Lung (tissue), 12 donors: ENCODE data around the gene ANGPTL2. TPM values are rescaled to one million over a fixed set of nuclear protein-coding genes. Genes with fewer than 3 reads are reported as not detected.
A peak's percentile ranks its signal among the peaks of the same experiment; 100 is the strongest.

Experiments used
- ATAC-seq: fragments of 200-7000 bp; cut with Tn5 transposase; one replicate; pipeline ENCODE4 v1.9.1; 2020; ENCODE audit warnings: moderate number of reproducible peaks; ENCODE audit not compliant: insufficient read depth, low FRiP score
- DNase-seq, 3 donors: peaks; one replicate each; pipeline ENCODE4 v3.0.0-alpha.2; 2013 to 2017
- H3K27ac ChIP-seq, 2 donors: one replicate each; pipeline ENCODE4 v1.5.1; 2013; ENCODE audit warnings: mild to moderate bottlenecking in 2 of 2, moderate library complexity in 2 of 2, control low read depth in 1 of 2, inconsistent platforms in 1 of 2, low read depth in 1 of 2, low read length in 1 of 2
- H3K27me3 ChIP-seq, 3 donors: one replicate each; pipeline ENCODE4 v1.5.1; 2013; ENCODE audit warnings: low read length in 2 of 3; ENCODE audit not compliant: control insufficient read depth in 3 of 3, insufficient read depth in 3 of 3
- H3K36me3 ChIP-seq, 4 donors: one replicate each; pipeline ENCODE4 v1.5.1; 2013; ENCODE audit warnings: low read length in 4 of 4, mild to moderate bottlenecking in 1 of 4, moderate library complexity in 1 of 4; ENCODE audit not compliant: control insufficient read depth in 4 of 4, insufficient read depth in 4 of 4
- H3K4me1 ChIP-seq, 5 donors: one replicate each; pipeline ENCODE4 v1.5.1; 2013; ENCODE audit warnings: low read length in 5 of 5, mild to moderate bottlenecking in 2 of 5, moderate library complexity in 1 of 5; ENCODE audit not compliant: control insufficient read depth in 5 of 5, insufficient read depth in 5 of 5
- H3K4me3 ChIP-seq: one replicate; pipeline ENCODE4 v1.5.1; 2013; ENCODE audit warnings: mild to moderate bottlenecking, control low read depth, moderate library complexity
- H3K9ac ChIP-seq, 2 donors: one replicate each; pipeline ENCODE4 v1.5.1; 2013; ENCODE audit warnings: low read length in 2 of 2, control low read depth in 1 of 2; ENCODE audit not compliant: insufficient read depth in 1 of 2
- H3K9me3 ChIP-seq, 4 donors: one replicate each; pipeline ENCODE4 v1.5.1; 2013; ENCODE audit warnings: low read length in 3 of 4, mild to moderate bottlenecking in 1 of 4, moderate library complexity in 1 of 4; ENCODE audit not compliant: control insufficient read depth in 4 of 4, insufficient read depth in 3 of 4
- WGBS, 2 donors: extraction: QIAGEN DNeasy Blood & Tissue Kit; methylation state at CpG; one replicate each; pipeline ENCODE4 v1.1.7; 2013; 5-methylcytosine and 5-hydroxymethylcytosine counted together
- polyA plus RNA-seq, 2 donors: library from polyadenylated mRNA; stranded (reverse); fragments of 200-250 nt; gene quantifications; one replicate each; pipeline ENCODE4 v1.2.1, GENCODE V29; 2013
- total RNA-seq, 2 donors: library from RNA; depleted of rRNA in 1 of 2; stranded (reverse); fragments of >200 nt in 1 of 2; gene quantifications; one replicate each; pipeline ENCODE4 v1.2.1, GENCODE V29; 2014 to 2021
- TF ChIP-seq, protein P1 (sequence below): IDR thresholded peaks from 2 replicates; pipeline ENCODE4 v1.5.1; 2012; ENCODE audit warnings: mild to moderate bottlenecking; ENCODE audit errors: control extremely low read depth, extremely low read depth
- donor health status: control.
- donor health status: control.
- donor health status: Bipolar disorder and iron deficiency.
- donor health status: healthy.
- donor health status: DM: yes; HTN: yes; CAD: no.

The ANGPTL2 gene
- total and polyA plus RNA-seq, 4 donors: 7.5 to 18.8 (median 11.0) TPM

DNA sequence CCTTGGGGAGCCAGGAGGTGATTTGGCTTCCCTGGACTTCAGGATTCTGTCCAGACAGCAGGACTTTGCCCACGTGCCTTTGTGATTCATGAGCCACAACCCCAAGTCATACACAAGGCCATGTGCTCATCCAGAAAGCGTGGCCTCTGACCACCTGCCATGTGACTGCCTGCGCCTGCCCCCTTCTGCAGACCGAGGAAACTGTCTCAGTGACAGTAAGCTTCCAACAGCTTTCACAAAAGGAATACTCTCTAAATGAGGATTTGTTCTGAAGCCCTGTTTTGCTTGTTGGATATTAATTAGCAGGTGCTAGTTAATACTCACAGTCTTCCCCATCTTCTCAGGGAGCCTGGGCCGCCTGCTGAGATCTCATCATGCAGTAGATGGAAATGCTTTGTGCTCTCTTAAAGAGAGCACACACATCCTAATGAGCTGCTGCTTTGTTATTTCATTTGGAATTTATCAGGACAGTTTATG lies 36.9 kb upstream of the ANGPTL2 start:
- Histone ChIP-seq H3K4me1 (peaks cover 4 to 16% (median 7%) of the 10 kb centered on the region in 5 donors), H3K4me3 (no peak overlapping the region), H3K9me3 (no peaks in the 10 kb centered on the region), H3K27me3 (no peaks in the 10 kb centered on the region), H3K36me3 (no peaks in the 10 kb centered on the region), H3K9ac (no peak overlapping the region), H3K27ac (no peak overlapping the region)
- ATAC-seq (no peak), DNase-seq (peak in 1 of 3 donors; percentile 25)
- TF ChIP-seq, protein P1, sequence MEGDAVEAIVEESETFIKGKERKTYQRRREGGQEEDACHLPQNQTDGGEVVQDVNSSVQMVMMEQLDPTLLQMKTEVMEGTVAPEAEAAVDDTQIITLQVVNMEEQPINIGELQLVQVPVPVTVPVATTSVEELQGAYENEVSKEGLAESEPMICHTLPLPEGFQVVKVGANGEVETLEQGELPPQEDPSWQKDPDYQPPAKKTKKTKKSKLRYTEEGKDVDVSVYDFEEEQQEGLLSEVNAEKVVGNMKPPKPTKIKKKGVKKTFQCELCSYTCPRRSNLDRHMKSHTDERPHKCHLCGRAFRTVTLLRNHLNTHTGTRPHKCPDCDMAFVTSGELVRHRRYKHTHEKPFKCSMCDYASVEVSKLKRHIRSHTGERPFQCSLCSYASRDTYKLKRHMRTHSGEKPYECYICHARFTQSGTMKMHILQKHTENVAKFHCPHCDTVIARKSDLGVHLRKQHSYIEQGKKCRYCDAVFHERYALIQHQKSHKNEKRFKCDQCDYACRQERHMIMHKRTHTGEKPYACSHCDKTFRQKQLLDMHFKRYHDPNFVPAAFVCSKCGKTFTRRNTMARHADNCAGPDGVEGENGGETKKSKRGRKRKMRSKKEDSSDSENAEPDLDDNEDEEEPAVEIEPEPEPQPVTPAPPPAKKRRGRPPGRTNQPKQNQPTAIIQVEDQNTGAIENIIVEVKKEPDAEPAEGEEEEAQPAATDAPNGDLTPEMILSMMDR: no peak
- 75 to 90% methylated on average over 5 of the region's 5 CpGs for WGBS, 2 donors

DNA sequence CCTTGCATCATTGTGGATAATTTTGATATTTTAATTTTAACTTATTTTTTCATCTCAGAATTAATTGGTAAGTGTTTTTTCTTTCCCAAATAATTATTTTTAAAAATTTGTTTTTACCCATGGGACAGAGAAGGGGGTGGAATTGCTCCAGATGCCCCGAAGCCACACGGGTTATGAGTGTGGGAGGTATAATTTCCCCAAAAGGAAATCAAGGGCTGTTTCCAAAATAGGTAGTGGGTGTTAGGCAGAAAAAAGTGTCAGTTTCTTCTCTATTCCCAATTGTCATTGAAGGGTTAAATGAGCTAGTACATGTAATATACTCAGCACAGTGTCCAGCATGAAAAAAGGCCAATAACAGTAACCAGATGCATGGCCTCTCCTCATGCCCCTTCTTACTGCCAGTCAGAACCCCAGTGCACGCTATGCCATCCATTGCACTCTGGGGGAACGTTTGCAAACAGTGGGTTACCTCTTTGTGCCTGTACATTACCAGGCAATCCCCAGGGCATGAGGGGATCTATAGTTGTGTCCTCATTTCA lies 36.4 kb upstream of the ANGPTL2 start:
- 88 to 95% methylated on average over 4 of the region's 4 CpGs for WGBS, 2 donors
- Histone ChIP-seq H3K9ac (no peak overlapping the region), H3K36me3 (no peaks in the 10 kb centered on the region), H3K27ac (no peak overlapping the region), H3K27me3 (no peaks in the 10 kb centered on the region), H3K9me3 (no peaks in the 10 kb centered on the region), H3K4me1 (peaks cover 5 to 16% (median 8%) of the 10 kb centered on the region in 5 donors), H3K4me3 (no peak overlapping the region)
- DNase-seq (no peak), ATAC-seq (no peak)
- TF ChIP-seq, protein P1: no peak

DNA sequence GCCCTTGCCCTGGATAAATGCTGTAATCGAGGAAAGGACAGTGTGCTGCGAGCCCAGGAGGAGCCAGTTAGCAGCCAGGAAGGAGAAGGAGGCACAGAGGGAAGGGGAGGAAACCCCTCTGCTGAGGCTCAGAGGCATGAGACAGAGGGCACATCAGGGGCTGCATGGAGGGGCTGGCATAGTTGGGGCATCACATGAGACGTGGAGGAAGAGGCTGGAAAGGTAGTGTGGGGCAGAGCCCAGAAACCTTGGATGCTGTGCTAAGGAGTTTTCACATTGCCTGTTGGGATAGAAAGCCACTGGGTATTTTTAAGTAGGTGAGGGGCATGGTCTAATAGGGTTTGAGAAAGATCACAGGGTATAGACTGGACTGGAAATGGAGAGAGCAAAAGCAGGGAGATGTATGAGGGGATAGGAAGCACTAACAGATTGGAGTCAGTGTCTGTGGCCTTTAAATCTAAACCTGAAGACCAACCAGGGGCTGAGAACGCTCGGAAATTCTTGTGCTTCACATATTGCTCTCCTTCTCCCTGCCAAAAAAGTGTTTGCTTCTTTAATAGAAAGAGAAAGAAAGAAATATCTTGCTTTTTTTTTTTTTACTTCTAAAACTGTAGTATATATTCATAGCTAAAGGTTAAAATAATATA lies 33.0 kb upstream of the ANGPTL2 start:
- Histone ChIP-seq H3K9ac (no peak overlapping the region), H3K27ac (peak overlapping the region in 1 of 2 donors; percentile 55), H3K36me3 (no peaks in the 10 kb centered on the region), H3K9me3 (no peaks in the 10 kb centered on the region), H3K27me3 (no peaks in the 10 kb centered on the region), H3K4me1 (peaks cover 4 to 13% (median 7%) of the 10 kb centered on the region in 5 donors), H3K4me3 (no peak overlapping the region)
- no peak for DNase-seq
- ATAC-seq: no peak
- TF ChIP-seq, protein P1: no peak
- WGBS, 2 donors: 67 to 92% methylated on average over 5 of the region's 5 CpGs
